ENCODE data around the gene OR10K1. TPM values are rescaled to one million over a fixed set of nuclear protein-coding genes. Genes with fewer than 3 reads are reported as not detected.

OR10K1 gene, protein sequence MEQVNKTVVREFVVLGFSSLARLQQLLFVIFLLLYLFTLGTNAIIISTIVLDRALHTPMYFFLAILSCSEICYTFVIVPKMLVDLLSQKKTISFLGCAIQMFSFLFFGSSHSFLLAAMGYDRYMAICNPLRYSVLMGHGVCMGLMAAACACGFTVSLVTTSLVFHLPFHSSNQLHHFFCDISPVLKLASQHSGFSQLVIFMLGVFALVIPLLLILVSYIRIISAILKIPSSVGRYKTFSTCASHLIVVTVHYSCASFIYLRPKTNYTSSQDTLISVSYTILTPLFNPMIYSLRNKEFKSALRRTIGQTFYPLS
- not detected in 2 replicates for total RNA-seq

DNA sequence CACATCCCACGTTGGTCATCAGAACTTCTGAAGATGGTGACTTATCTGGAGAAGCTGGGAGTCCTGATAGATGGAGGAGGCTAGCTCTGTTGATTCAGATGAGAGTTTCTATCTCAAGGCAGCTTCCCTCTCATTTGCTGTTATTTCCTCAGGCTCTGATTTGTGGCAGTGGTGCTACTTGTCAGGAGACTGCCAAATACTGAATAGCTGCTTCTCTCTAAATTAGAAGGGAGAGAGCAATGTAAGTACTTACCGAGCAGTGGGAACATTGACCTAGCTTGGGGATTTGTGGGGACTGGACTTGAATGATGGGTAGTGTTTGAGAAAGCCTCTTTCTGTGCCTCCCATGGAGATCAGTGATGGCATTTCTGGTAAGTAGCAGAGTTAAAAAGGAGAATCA, at the start of gene OR10K1:
TSS of gene OR10K1 (plus strand) at position 301 of the 400 bp plus-strand sequence. CDS start 3,728 bp downstream, outside the sequence.

DNA sequence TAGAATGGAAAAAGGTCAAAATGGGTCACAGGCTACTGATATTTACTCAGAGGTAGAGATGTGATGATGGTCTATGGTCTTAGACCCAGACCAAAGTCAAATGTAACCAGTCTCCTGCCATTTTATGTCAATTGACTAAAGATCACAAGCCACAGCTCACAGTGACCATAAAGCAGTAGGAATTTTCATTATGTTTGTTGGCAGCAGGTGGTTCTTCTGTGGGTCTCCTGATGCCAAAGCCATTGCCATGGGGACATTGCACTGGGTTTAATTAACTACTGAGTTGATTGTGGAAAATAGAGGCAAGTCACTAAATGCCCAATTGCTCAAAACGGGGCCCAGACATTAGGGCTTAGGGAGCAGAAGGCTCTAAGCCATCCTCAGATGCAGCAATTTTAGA, 35.5 kb upstream of the OR10K1 start, which contains the start of gene OR10K2:
TSS of gene OR10K2 (minus strand) at position 101 of the 400 bp plus-strand sequence. CDS start 5,371 bp downstream, outside the sequence.

DNA sequence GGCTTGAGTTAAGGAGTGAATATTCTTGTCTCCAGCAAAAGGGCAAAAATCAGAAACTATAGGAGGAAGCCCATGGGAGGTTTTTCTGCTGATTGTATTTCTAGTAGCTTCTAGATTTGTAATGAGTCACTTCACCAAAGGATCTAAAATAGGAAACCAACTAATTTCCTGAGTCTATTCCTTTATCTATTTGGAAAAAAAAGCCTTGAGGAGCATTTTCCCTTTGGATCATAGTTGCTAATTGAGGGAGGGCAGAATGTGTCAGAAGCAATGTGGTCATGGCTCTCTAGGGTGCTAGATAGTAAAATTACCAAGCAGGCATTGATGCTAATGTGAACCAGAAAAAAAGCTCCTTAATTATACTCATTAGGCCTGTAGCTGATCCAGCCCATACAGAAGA, 10.3 kb downstream of the OR10K1 start, which contains the start of gene OR10R2:
TSS of gene OR10R2 (plus strand) at position 301 of the 400 bp plus-strand sequence. CDS start 106 bp downstream, outside the sequence.

Other genes with a start within 250 kb of the OR10K1 start
- gene CD1A, start 207.4 kb upstream of the OR10K1 start, total RNA-seq, result under 0.01 TPM in 1 of 2 replicates, not detected in the other
- gene CD1C, start 171.9 kb upstream of the OR10K1 start, total RNA-seq, result not detected in 2 replicates
- not detected in 2 replicates for gene CD1B, start 130.3 kb upstream of the OR10K1 start, total RNA-seq
- gene CD1E, start 107.9 kb upstream of the OR10K1 start, total RNA-seq, result not detected in 2 replicates
- gene OR10T2, start 62.4 kb upstream of the OR10K1 start, total RNA-seq, result not detected in 2 replicates
- not detected in 2 replicates for gene OR10K2, start 35.6 kb upstream of the OR10K1 start, total RNA-seq
- gene OR10R2, start 10.4 kb downstream of the OR10K1 start, total RNA-seq, result not detected in 2 replicates
- not detected in 2 replicates for gene OR6Y1, start 92.6 kb downstream of the OR10K1 start, total RNA-seq
- gene OR6P1, start 108.7 kb downstream of the OR10K1 start, total RNA-seq, result not detected in 2 replicates
- gene OR10X1, start 118.1 kb downstream of the OR10K1 start, total RNA-seq, result not detected in 2 replicates
- gene OR10Z1, start 143.4 kb downstream of the OR10K1 start, total RNA-seq, result not detected in 2 replicates
- under 0.01 and 0.32 TPM in 2 replicates for gene SPTA1, start 224.9 kb downstream of the OR10K1 start, total RNA-seq
- not detected in 2 replicates for gene OR6K2, start 238.8 kb downstream of the OR10K1 start, total RNA-seq